ENCODE data around the gene CMTR1.

GRCh38 chr6:37399795-37400490 is 33.1 kb upstream of the CMTR1 start:
- TF ChIP-seq, protein P1, sequence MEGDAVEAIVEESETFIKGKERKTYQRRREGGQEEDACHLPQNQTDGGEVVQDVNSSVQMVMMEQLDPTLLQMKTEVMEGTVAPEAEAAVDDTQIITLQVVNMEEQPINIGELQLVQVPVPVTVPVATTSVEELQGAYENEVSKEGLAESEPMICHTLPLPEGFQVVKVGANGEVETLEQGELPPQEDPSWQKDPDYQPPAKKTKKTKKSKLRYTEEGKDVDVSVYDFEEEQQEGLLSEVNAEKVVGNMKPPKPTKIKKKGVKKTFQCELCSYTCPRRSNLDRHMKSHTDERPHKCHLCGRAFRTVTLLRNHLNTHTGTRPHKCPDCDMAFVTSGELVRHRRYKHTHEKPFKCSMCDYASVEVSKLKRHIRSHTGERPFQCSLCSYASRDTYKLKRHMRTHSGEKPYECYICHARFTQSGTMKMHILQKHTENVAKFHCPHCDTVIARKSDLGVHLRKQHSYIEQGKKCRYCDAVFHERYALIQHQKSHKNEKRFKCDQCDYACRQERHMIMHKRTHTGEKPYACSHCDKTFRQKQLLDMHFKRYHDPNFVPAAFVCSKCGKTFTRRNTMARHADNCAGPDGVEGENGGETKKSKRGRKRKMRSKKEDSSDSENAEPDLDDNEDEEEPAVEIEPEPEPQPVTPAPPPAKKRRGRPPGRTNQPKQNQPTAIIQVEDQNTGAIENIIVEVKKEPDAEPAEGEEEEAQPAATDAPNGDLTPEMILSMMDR (IDR thresholded peaks at IDR 0.05): no peak
- no peak for TF ChIP-seq POLR2AphosphoS5 (IDR thresholded peaks at IDR 0.05; ENCODE audit: low read depth, low read length)
- TF ChIP-seq, protein P2, sequence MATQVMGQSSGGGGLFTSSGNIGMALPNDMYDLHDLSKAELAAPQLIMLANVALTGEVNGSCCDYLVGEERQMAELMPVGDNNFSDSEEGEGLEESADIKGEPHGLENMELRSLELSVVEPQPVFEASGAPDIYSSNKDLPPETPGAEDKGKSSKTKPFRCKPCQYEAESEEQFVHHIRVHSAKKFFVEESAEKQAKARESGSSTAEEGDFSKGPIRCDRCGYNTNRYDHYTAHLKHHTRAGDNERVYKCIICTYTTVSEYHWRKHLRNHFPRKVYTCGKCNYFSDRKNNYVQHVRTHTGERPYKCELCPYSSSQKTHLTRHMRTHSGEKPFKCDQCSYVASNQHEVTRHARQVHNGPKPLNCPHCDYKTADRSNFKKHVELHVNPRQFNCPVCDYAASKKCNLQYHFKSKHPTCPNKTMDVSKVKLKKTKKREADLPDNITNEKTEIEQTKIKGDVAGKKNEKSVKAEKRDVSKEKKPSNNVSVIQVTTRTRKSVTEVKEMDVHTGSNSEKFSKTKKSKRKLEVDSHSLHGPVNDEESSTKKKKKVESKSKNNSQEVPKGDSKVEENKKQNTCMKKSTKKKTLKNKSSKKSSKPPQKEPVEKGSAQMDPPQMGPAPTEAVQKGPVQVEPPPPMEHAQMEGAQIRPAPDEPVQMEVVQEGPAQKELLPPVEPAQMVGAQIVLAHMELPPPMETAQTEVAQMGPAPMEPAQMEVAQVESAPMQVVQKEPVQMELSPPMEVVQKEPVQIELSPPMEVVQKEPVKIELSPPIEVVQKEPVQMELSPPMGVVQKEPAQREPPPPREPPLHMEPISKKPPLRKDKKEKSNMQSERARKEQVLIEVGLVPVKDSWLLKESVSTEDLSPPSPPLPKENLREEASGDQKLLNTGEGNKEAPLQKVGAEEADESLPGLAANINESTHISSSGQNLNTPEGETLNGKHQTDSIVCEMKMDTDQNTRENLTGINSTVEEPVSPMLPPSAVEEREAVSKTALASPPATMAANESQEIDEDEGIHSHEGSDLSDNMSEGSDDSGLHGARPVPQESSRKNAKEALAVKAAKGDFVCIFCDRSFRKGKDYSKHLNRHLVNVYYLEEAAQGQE (IDR thresholded peaks at IDR 0.05; ENCODE audit: insufficient read depth in 1 of 2, low read depth in 2 of 2, low read length in 1 of 2): no peak
- TF ChIP-seq SIN3A (IDR thresholded peaks at IDR 0.05; ENCODE audit: borderline replicate concordance, insufficient read depth, low read depth, low read length): no peak

Measured in Panc1 (cell line).